ENCODE results near the gene CPT1C. TPM values are rescaled to one million over a fixed set of nuclear protein-coding genes. Genes with fewer than 3 reads are reported as not detected.

The CPT1C gene
- total RNA-seq, 1 donor from 2014 or later, result 133 TPM

DNA sequence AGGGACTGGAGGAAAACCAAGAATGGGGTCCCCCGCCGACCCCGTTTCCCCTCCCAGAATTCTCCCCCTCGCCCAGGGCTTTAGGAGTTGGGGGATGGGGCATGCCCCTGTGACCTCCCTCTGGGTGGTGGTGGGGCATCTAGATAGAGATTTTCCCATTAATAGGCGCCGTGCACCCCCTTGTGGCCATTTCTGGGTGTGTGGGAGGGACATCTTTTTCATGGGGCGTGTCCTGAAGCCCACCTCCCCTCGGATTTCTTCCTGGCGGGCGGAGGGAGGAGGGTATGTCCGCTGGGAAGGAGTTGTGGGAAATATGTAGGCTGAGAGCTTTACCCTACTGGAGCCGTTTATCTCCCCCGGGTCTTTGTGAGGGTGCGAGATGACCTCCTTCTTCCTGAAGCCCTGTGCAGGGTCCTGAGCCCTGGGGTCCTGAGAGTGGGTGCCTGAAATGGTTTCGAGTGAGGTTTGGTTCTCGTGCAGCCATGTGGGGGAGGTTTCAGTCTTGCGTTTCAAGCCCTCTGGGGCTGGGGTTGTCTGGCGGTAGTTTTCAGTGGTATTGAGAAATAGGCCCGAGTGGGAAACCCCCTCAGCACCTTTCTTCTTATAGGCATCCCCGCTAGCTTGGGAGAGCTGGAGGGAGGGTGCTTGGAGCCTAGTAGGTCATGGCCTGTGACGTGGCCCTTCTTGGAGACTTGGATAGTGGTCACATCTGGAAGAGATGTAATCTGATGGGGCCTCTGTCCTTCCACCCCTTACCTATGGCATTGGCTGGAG lies 12.8 kb upstream of the CPT1C start:
- Mint-ChIP-seq H3K27ac (ENCODE audit: unreplicated experiment) (peak overlapping the region; percentile 73), H3K36me3 (ENCODE audit: unreplicated experiment) (no peaks in the 10 kb centered on the region), H3K27me3 (ENCODE audit: unreplicated experiment) (peaks cover 6% of the 10 kb centered on the region), H3K4me1 (ENCODE audit: low read depth, unreplicated experiment) (peaks cover 12% of the 10 kb centered on the region), H3K4me3 (ENCODE audit: unreplicated experiment) (peak overlapping the region; percentile 87), H3K9me3 (ENCODE audit: unreplicated experiment) (peaks cover 7% of the 10 kb centered on the region)
- DNase-seq, result peak; percentile 95
- TF ChIP-seq, protein P1, sequence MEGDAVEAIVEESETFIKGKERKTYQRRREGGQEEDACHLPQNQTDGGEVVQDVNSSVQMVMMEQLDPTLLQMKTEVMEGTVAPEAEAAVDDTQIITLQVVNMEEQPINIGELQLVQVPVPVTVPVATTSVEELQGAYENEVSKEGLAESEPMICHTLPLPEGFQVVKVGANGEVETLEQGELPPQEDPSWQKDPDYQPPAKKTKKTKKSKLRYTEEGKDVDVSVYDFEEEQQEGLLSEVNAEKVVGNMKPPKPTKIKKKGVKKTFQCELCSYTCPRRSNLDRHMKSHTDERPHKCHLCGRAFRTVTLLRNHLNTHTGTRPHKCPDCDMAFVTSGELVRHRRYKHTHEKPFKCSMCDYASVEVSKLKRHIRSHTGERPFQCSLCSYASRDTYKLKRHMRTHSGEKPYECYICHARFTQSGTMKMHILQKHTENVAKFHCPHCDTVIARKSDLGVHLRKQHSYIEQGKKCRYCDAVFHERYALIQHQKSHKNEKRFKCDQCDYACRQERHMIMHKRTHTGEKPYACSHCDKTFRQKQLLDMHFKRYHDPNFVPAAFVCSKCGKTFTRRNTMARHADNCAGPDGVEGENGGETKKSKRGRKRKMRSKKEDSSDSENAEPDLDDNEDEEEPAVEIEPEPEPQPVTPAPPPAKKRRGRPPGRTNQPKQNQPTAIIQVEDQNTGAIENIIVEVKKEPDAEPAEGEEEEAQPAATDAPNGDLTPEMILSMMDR (IDR thresholded peaks at IDR 0.05; ENCODE audit: partially characterized antibody, unreplicated experiment), result peak; percentile 85

DNA sequence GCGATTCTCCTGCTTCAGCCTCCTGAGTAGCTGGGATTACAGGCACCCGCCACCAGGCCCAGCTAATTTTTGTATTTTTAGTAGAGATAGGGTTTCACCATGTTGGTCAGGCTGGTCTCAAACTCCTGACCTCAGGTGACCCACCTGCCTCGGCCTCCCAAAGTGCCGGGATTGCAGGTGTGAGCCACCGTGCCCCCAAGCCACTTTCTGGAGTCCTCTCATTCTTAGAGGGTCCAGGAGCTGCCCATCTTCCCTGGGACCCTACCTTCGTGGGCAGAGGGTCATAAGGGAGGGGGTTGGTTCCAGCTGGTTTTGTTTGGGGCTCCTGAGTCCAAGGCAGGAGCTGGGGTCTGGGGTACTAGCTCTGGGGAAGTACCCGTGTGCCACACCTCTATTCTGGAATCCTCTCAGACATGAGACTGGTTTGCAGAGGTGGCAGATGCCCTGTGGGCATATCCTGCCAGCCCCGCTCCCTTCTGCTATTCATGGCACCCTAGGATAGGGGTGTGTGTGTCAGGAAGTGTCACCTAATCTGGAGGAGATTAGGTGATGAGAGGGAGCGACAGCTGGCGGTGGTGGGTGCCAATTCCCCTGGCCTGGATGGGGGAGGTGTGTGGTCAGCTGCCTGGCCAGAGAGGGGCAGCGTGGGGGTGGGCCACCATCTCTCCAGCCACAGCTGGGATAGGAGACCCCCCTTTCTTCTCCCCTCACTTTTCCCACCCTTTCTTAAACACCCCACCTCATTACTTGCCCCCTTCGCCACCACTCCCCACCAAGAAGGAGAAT lies 11.7 kb upstream of the CPT1C start:
- Mint-ChIP-seq H3K36me3 (ENCODE audit: unreplicated experiment) (no peaks in the 10 kb centered on the region), H3K9me3 (ENCODE audit: unreplicated experiment) (peaks cover 4% of the 10 kb centered on the region), H3K27ac (ENCODE audit: unreplicated experiment) (no peak overlapping the region), H3K4me1 (ENCODE audit: low read depth, unreplicated experiment) (peaks cover 12% of the 10 kb centered on the region), H3K4me3 (ENCODE audit: unreplicated experiment) (peak overlapping the region; percentile 71), H3K27me3 (ENCODE audit: unreplicated experiment) (peaks cover 6% of the 10 kb centered on the region)
- TF ChIP-seq, protein P1 (IDR thresholded peaks at IDR 0.05; ENCODE audit: partially characterized antibody, unreplicated experiment), result no peak
- no peak for DNase-seq

DNA sequence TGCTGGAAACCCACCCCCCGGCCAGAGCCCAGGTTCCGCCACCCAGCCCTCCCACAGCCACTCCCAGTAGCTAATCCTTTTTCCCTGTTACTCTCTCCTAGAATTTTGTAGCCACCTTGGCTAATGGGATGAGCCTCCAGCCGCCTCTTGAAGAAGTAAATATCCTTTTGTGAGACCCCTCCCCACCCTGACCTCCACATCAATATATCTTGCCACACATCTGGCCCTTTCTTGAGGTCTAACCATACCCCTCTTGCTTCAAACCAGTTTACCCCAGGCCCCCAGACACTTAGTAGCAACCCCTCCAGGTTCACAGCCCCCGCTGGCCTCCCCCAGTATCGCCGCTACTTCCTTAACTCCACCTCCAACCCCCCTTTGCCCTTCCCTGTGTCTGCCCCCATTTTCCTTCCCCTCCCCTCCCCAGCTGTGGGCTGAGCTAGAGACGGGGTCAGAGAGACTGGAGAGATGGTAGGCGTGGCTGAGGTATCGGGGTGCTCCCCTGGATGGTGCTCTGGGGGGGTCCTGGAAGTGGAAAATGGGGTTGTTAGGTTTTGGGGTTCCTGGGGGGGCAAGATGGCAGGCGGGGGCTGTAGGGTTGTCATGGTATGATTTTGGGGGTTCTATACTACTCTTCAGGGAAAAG lies 11.0 kb upstream of the CPT1C start:
- no peak for DNase-seq
- peak overlapping the region; percentile 71 for H3K4me3 Mint-ChIP-seq (ENCODE audit: unreplicated experiment)
- no peaks in the 10 kb centered on the region for H3K36me3 Mint-ChIP-seq (ENCODE audit: unreplicated experiment)
- peaks cover 12% of the 10 kb centered on the region for H3K4me1 Mint-ChIP-seq (ENCODE audit: low read depth, unreplicated experiment)
- H3K9me3 Mint-ChIP-seq (ENCODE audit: unreplicated experiment), result peaks cover 4% of the 10 kb centered on the region
- peak overlapping the region; percentile 76 for H3K27ac Mint-ChIP-seq (ENCODE audit: unreplicated experiment)
- H3K27me3 Mint-ChIP-seq (ENCODE audit: unreplicated experiment), result peaks cover 6% of the 10 kb centered on the region
- TF ChIP-seq, protein P1 (IDR thresholded peaks at IDR 0.05; ENCODE audit: partially characterized antibody, unreplicated experiment), result no peak

DNA sequence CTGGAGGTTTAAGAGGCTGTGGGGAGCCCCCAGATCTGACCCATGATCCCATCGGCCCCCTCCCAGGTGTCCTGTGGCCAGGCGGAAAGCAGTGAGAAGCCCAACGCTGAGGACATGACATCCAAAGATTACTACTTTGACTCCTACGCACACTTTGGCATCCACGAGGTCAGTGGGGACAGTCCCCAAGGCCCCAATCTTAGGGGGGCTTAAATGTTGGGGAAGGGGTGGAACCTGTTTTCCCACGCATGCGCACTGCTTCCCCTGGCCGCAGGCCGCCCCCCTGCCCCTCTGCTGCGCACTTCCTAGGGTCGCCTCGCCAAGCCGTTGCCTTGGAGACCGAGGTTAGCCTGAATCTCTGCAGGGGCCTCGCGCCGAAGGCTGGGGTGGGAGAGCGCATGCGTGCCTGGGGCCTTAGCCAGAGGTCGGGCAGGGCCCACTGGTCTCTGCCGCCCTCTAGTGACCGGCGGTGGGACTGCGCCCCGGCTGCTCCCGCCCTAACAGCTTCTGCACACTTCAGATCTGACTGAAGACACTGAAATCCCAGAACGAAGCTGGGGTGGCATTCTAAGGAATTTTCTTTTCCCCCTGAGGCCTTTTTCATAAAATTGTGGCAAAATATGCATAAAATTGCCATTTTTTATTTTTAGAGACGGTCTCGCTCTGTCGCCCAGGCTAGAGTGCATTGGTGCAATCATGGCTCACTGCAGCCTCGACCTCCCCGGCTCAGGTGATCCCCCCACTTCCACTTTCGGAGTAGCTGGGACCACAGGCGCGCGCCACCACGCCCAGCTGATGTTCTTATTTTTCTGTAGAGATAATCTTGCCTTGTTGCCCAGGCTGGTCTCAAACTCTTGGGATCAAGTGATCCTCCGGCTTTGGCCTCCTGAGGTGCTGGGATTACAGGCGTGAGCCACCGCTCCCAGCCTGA lies 10.2 kb upstream of the CPT1C start:
- H3K4me1 Mint-ChIP-seq (ENCODE audit: low read depth, unreplicated experiment), result peaks cover 12% of the 10 kb centered on the region
- peak overlapping the region; percentile 63 for H3K4me3 Mint-ChIP-seq (ENCODE audit: unreplicated experiment)
- TF ChIP-seq, protein P1 (IDR thresholded peaks at IDR 0.05; ENCODE audit: partially characterized antibody, unreplicated experiment), result peak; percentile 99
- peaks cover 6% of the 10 kb centered on the region for H3K9me3 Mint-ChIP-seq (ENCODE audit: unreplicated experiment)
- no peaks in the 10 kb centered on the region for H3K36me3 Mint-ChIP-seq (ENCODE audit: unreplicated experiment)
- H3K27ac Mint-ChIP-seq (ENCODE audit: unreplicated experiment), result peak overlapping the region; percentile 76
- peaks cover 7% of the 10 kb centered on the region for H3K27me3 Mint-ChIP-seq (ENCODE audit: unreplicated experiment)
- DNase-seq, result peak; percentile 100

Measured in glutamatergic neuron (in vitro differentiated cells).